RWPE1 (cell line): Measurements from ENCODE around the gene TSPAN3.

Experiments used
- CTCF ChIA-PET: fragments of 350-600 bp; sonication (Branson Sonifier 250); formaldehyde crosslinking; extraction: SDS; loops from one replicate; lab custom pipeline; 2021; lab: Yijun Ruan, JAX
- POLR2A ChIA-PET: fragments of 400-600 bp; formaldehyde crosslinking; extraction: SDS; loops from one replicate; lab custom pipeline; 2020; ENCODE audit warnings: antibody characterized with exemption; ENCODE audit not compliant: low non-redundant PET; lab: Yijun Ruan, JAX
- DNase-seq: peaks from one replicate; pipeline ENCODE4 v3.0.0; 2012; ENCODE audit warnings: low spot score
- H3K27ac ChIP-seq: fragments of 450-650 bp; 2 replicates; pipeline ENCODE4 v1.5.1; 2017
- CTCF ChIP-seq: fragments of 450-650 bp; conservative IDR thresholded peaks from 2 replicates; pipeline ENCODE4 v1.5.1; 2017; ENCODE audit warnings: low read depth, mild to moderate bottlenecking

Gene TSPAN3

GRCh38 chr15:76996526-76997401 is 74.1 kb downstream of the TSPAN3 start:
- peak overlapping the region; percentile 8 for H3K27ac ChIP-seq
- ChIA-PET POLR2A (no interaction called here), CTCF (no interaction called here)
- no peak for TF ChIP-seq CTCF
- peak; percentile 63 for DNase-seq

- ChIA-PET CTCF (no interaction called here), POLR2A (no interaction called here)
Measured at GRCh38 chr15:76996076-76996525, 74.8 kb downstream of the TSPAN3 start.

GRCh38 chr15:76994971-76995945 is 75.7 kb downstream of the TSPAN3 start, which contains the start of gene PSTPIP1:
Gene PSTPIP1 (plus strand): TSS chr15:76995126. CDS start chr15:76995574, 448 bp downstream.
- H3K27ac ChIP-seq, result peak within 1 kb of the TSS; percentile 67
- CTCF ChIA-PET, result interaction anchor here (0.6 to 0.7 kb wide), 2 partner anchors 682 to 806 kb away, joined by 4 to 5 read pairs; no protein-coding TSS in a partner anchor
- POLR2A ChIA-PET, result no interaction called here
- peak; percentile 48 for DNase-seq
- TF ChIP-seq CTCF, result no peak

More at GRCh38 chr15:76996076-76996525, 74.8 kb downstream of the TSPAN3 start:
- no peak for TF ChIP-seq CTCF
- peak overlapping the region; percentile 8 for H3K27ac ChIP-seq
- DNase-seq, result no peak

GRCh38 chr15:76994496-76994895 is 76.4 kb downstream of the TSPAN3 start:
- peak overlapping the region; percentile 67 for H3K27ac ChIP-seq
- no peak for TF ChIP-seq CTCF
- ChIA-PET CTCF (no interaction called here), POLR2A (no interaction called here)
- DNase-seq, result no peak

GRCh38 chr15:76994001-76994400 is 76.9 kb downstream of the TSPAN3 start:
- no peak for TF ChIP-seq CTCF
- CTCF ChIA-PET, result no interaction called here
- POLR2A ChIA-PET, result no interaction called here
- peak; percentile 64 for DNase-seq
- H3K27ac ChIP-seq, result peak overlapping the region; percentile 67
